ENCODE data around the gene ERO1B.

ERO1B gene

GRCh38 chr1:236207569-236207968, 74.2 kb downstream of the ERO1B start:
- no peak for TF ChIP-seq CTCF (IDR thresholded peaks at IDR 0.05; ENCODE audit: low read depth, low read length)
- Histone ChIP-seq H3K4me3 (ENCODE audit: low read depth, low read length) (no peak overlapping the region), H3K9me3 (ENCODE audit: severe bottlenecking) (no peaks in the 10 kb centered on the region), H3K27me3 (ENCODE audit: insufficient read depth, low read depth, severe bottlenecking) (no peaks in the 10 kb centered on the region), H3K27ac (no peak overlapping the region), H3K36me3 (no peaks in the 10 kb centered on the region; the same call in 1 of the 2 replicates)
- DNase-seq = no peak

DNA sequence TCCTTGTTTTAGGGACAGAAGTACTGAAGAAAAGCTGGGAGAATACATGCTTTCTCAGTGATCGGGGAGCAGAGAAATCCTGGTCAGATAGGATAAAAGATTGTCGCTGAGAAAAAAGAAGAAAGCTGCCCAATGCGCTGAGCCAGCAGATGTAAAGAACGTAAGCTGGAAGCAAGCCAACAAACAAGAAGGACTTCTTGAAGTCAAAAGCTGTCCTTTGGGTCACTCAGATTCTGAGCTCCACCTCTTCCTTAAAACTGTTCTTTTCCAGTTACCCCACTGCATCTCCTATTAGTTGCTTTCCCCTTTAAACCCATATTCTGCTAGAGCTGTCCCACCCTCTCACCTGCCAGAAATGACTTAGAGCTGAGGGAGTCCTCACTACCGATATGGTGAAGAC, 74.6 kb downstream of the ERO1B start:
- no peak for DNase-seq
- Histone ChIP-seq H3K36me3 (no peaks in the 10 kb centered on the region; the same call in 1 of the 2 replicates), H3K4me3 (ENCODE audit: low read depth, low read length) (no peak overlapping the region), H3K27ac (no peak overlapping the region), H3K9me3 (ENCODE audit: severe bottlenecking) (no peaks in the 10 kb centered on the region), H3K27me3 (ENCODE audit: insufficient read depth, low read depth, severe bottlenecking) (no peaks in the 10 kb centered on the region)
- no peak for TF ChIP-seq CTCF (IDR thresholded peaks at IDR 0.05; ENCODE audit: low read depth, low read length)

DNA sequence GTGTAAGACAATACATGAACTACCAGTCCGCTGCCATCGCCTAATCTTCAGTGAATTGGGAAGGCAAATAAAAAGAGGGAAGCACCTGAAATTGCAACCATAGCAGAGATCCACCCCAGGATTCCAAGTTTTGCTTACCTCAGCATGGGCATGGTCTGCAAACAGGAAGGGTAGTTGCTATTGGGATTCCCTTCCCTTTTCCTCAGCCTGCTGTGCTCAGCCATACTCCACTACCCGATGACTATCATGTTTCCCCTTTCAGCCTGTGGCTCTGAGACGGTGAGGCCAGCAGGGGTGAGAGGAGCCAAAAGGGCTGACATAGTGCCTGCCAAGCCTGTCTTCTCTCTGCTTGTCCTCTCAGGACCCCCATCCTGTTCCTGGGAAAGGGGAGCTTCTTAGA, 75.2 kb downstream of the ERO1B start:
- H3K27me3 ChIP-seq (ENCODE audit: insufficient read depth, low read depth, severe bottlenecking) = no peaks in the 10 kb centered on the region
- no peaks in the 10 kb centered on the region for H3K9me3 ChIP-seq (ENCODE audit: severe bottlenecking)
- no peaks in the 10 kb centered on the region; the same call in 1 of the 2 replicates for H3K36me3 ChIP-seq
- no peak overlapping the region for H3K4me3 ChIP-seq (ENCODE audit: low read depth, low read length)
- no peak for DNase-seq
- no peak for TF ChIP-seq CTCF (IDR thresholded peaks at IDR 0.05; ENCODE audit: low read depth, low read length)
- no peak overlapping the region for H3K27ac ChIP-seq

- Histone ChIP-seq H3K36me3 (no peaks in the 10 kb centered on the region; the same call in 1 of the 2 replicates), H3K27ac (no peak overlapping the region), H3K9me3 (ENCODE audit: severe bottlenecking) (no peaks in the 10 kb centered on the region), H3K4me3 (ENCODE audit: low read depth, low read length) (no peak overlapping the region), H3K27me3 (ENCODE audit: insufficient read depth, low read depth, severe bottlenecking) (no peaks in the 10 kb centered on the region)
- no peak for TF ChIP-seq CTCF (IDR thresholded peaks at IDR 0.05; ENCODE audit: low read depth, low read length)
- no peak for DNase-seq
Observed at GRCh38 chr1:236204656-236205055, 77.1 kb downstream of the ERO1B start.

- Histone ChIP-seq H3K27ac (no peak overlapping the region), H3K27me3 (ENCODE audit: insufficient read depth, low read depth, severe bottlenecking) (no peaks in the 10 kb centered on the region), H3K9me3 (ENCODE audit: severe bottlenecking) (no peaks in the 10 kb centered on the region), H3K4me3 (ENCODE audit: low read depth, low read length) (no peak overlapping the region), H3K36me3 (no peaks in the 10 kb centered on the region; the same call in 1 of the 2 replicates)
- no peak for DNase-seq
- TF ChIP-seq CTCF (IDR thresholded peaks at IDR 0.05; ENCODE audit: low read depth, low read length) = no peak
Observed at GRCh38 chr1:236204039-236204438, 77.7 kb downstream of the ERO1B start.

GRCh38 chr1:236201786-236202185, 80.0 kb downstream of the ERO1B start:
- DNase-seq = no peak
- TF ChIP-seq CTCF (IDR thresholded peaks at IDR 0.05; ENCODE audit: low read depth, low read length) = no peak
- Histone ChIP-seq H3K27ac (no peak overlapping the region), H3K36me3 (no peaks in the 10 kb centered on the region; the same call in 1 of the 2 replicates), H3K4me3 (ENCODE audit: low read depth, low read length) (no peak overlapping the region), H3K27me3 (ENCODE audit: insufficient read depth, low read depth, severe bottlenecking) (no peaks in the 10 kb centered on the region), H3K9me3 (ENCODE audit: severe bottlenecking) (no peaks in the 10 kb centered on the region)
